Measurements from ENCODE around the gene PARD3. TPM values are rescaled to one million over a fixed set of nuclear protein-coding genes. Genes with fewer than 3 reads are reported as not detected.

Gene PARD3
- total RNA-seq, 1 experiment from 2014 or later, result 46.3 TPM

- TF ChIP-seq CBX3 (IDR thresholded peaks at IDR 0.05; ENCODE audit: low read depth) (no peak), SRF (IDR thresholded peaks at IDR 0.05; ENCODE audit: low read depth) (no peak), ATF3 (IDR thresholded peaks at IDR 0.05) (no peak), EZH2 (IDR thresholded peaks at IDR 0.05) (no peak), POLR2A (IDR thresholded peaks at IDR 0.05; ENCODE audit: borderline replicate concordance, extremely low read depth, insufficient read depth, insufficient read length) (no peak)
These were observed 186.8 kb downstream of the PARD3 start (continued) for GRCh38 chr10:34628174-34628796.

DNA sequence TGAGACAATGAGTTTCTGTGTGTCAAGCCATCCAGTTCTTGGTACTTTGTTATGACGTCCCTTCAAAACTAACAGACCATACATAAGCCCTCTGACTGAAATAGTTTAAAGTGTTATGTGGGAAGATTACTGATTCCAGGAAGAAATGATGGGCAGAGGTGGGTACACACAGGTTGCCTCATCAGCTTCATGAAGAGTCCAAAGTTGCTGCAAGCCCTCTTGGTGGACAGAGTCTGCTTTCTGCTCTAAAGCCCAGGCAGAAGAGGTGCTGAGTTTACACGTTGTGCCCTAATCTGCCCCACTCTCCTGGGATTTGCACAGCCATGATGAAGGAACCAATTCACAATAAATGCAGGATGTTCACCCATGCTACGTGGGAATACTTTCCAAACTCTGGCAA is 187.4 kb downstream of the PARD3 start:
- Histone ChIP-seq H3K36me3 (ENCODE audit: control insufficient read depth in 1 of 2, insufficient read depth in 2 of 2, low read length in 2 of 2) (no peaks in the 10 kb centered on the region), H3K4me2 (ENCODE audit: low read length) (no peak overlapping the region), H4K20me1 (ENCODE audit: insufficient read depth) (no peaks in the 10 kb centered on the region), H3K4me3 (replicated peaks in 1 of 2; ENCODE audit: low read depth in 1 of 2, low read length in 2 of 2) (no peak overlapping the region), H3K27me3 (ENCODE audit: insufficient read depth, low read length) (no peaks in the 10 kb centered on the region), H3K79me2 (ENCODE audit: insufficient read depth, low read length) (peaks cover 3% of the 10 kb centered on the region; the same call in 1 of the 2 replicates), H3K27ac (ENCODE audit: low read depth, low read length) (no peak overlapping the region), H2AFZ (ENCODE audit: low read depth, low read length, poor library complexity, severe bottlenecking) (no peak overlapping the region), H3K9me2 (ENCODE audit: insufficient read depth) (no peaks in the 10 kb centered on the region), H3K4me1 (ENCODE audit: control insufficient read depth in 1 of 2, insufficient read depth in 2 of 2, low read length in 2 of 2) (no peaks in the 10 kb centered on the region), H3K9me3 (ENCODE audit: control insufficient read depth in 1 of 2, insufficient read depth in 1 of 2, low read depth in 1 of 2, low read length in 2 of 2) (no peaks in the 10 kb centered on the region), H3K9ac (ENCODE audit: low read length) (no peak overlapping the region)
- TF ChIP-seq RAD21 (IDR thresholded peaks at IDR 0.05; ENCODE audit: low read depth), result no peak
- no peak for TF ChIP-seq CEBPB (IDR thresholded peaks at IDR 0.05; ENCODE audit: low read depth)
- TF ChIP-seq POLR2AphosphoS5 (IDR thresholded peaks at IDR 0.05; ENCODE audit: low read depth, low read length), result no peak
- no peak for TF ChIP-seq EZH2phosphoT487 (IDR thresholded peaks at IDR 0.05; ENCODE audit: borderline replicate concordance)
- no peak for TF ChIP-seq SIN3A (IDR thresholded peaks at IDR 0.05; ENCODE audit: low read depth)
- TF ChIP-seq POLR2A (IDR thresholded peaks at IDR 0.05; ENCODE audit: borderline replicate concordance, extremely low read depth, insufficient read depth, insufficient read length), result no peak
- TF ChIP-seq ATF3 (IDR thresholded peaks at IDR 0.05), result no peak
- no peak for TF ChIP-seq JUND (IDR thresholded peaks at IDR 0.05)
- no peak for TF ChIP-seq SRF (IDR thresholded peaks at IDR 0.05; ENCODE audit: low read depth)
- TF ChIP-seq ELF1 (IDR thresholded peaks at IDR 0.05; ENCODE audit: borderline replicate concordance, low read depth), result no peak
- TF ChIP-seq FOSL1 (IDR thresholded peaks at IDR 0.05; ENCODE audit: low read depth), result no peak
- no peak for TF ChIP-seq EZH2 (IDR thresholded peaks at IDR 0.05)
- no peak for TF ChIP-seq EGR1 (IDR thresholded peaks at IDR 0.05; ENCODE audit: low read depth)
- TF ChIP-seq, protein P1, sequence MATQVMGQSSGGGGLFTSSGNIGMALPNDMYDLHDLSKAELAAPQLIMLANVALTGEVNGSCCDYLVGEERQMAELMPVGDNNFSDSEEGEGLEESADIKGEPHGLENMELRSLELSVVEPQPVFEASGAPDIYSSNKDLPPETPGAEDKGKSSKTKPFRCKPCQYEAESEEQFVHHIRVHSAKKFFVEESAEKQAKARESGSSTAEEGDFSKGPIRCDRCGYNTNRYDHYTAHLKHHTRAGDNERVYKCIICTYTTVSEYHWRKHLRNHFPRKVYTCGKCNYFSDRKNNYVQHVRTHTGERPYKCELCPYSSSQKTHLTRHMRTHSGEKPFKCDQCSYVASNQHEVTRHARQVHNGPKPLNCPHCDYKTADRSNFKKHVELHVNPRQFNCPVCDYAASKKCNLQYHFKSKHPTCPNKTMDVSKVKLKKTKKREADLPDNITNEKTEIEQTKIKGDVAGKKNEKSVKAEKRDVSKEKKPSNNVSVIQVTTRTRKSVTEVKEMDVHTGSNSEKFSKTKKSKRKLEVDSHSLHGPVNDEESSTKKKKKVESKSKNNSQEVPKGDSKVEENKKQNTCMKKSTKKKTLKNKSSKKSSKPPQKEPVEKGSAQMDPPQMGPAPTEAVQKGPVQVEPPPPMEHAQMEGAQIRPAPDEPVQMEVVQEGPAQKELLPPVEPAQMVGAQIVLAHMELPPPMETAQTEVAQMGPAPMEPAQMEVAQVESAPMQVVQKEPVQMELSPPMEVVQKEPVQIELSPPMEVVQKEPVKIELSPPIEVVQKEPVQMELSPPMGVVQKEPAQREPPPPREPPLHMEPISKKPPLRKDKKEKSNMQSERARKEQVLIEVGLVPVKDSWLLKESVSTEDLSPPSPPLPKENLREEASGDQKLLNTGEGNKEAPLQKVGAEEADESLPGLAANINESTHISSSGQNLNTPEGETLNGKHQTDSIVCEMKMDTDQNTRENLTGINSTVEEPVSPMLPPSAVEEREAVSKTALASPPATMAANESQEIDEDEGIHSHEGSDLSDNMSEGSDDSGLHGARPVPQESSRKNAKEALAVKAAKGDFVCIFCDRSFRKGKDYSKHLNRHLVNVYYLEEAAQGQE (IDR thresholded peaks at IDR 0.05; ENCODE audit: low read depth), result no peak
- TF ChIP-seq MAX (IDR thresholded peaks at IDR 0.05), result no peak
- TF ChIP-seq ZBTB33 (IDR thresholded peaks at IDR 0.05; ENCODE audit: extremely low read depth, insufficient replicate concordance, low read length), result no peak
- TF ChIP-seq, protein P2, sequence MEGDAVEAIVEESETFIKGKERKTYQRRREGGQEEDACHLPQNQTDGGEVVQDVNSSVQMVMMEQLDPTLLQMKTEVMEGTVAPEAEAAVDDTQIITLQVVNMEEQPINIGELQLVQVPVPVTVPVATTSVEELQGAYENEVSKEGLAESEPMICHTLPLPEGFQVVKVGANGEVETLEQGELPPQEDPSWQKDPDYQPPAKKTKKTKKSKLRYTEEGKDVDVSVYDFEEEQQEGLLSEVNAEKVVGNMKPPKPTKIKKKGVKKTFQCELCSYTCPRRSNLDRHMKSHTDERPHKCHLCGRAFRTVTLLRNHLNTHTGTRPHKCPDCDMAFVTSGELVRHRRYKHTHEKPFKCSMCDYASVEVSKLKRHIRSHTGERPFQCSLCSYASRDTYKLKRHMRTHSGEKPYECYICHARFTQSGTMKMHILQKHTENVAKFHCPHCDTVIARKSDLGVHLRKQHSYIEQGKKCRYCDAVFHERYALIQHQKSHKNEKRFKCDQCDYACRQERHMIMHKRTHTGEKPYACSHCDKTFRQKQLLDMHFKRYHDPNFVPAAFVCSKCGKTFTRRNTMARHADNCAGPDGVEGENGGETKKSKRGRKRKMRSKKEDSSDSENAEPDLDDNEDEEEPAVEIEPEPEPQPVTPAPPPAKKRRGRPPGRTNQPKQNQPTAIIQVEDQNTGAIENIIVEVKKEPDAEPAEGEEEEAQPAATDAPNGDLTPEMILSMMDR (IDR thresholded peaks at IDR 0.05 in 2 of 3, conservative IDR thresholded peaks at IDR 0.05 in 1 of 3; ENCODE audit: borderline replicate concordance in 1 of 3, insufficient read depth in 1 of 3, low read depth in 2 of 3, low read length in 2 of 3), result no peak
- ChIA-PET CTCF (no interaction called here), POLR2A (no interaction called here), RAD21 (ENCODE audit: low non-redundant PET in 1 of 2, low total read pairs in 2 of 2, uncharacterized antibody in 2 of 2, unreplicated experiment in 2 of 2) (no interaction called here)
- intact Hi-C loops (cut with micrococcal nuclease), result no loop called here
- DNase-seq (ENCODE audit: low read depth, low spot score), result no peak
- no peak for ATAC-seq
- no TSS peak for BruUV-seq (replicated peaks)

All from HCT116 (cell line).